Keratinocyte (primary cell): Measurements from ENCODE around the gene AGXT2. TPM values are rescaled to one million over a fixed set of nuclear protein-coding genes. Genes with fewer than 3 reads are reported as not detected.

Experiments
- DNase-seq: peaks from one replicate; pipeline ENCODE4 v3.0.0-alpha.2; 2011; ENCODE audit warnings: low read depth, missing footprints, low spot score
- FAIRE-seq: peaks from 2 replicates; lab custom pipeline; 2011; peaks lifted over from hg19 to GRCh38; lab: Jason Lieb, UNC
- H2AFZ ChIP-seq: 2 replicates; pipeline ENCODE4 v1.6.0; 2012; ENCODE audit warnings: low read length, control low read depth, inconsistent platforms; ENCODE audit not compliant: control insufficient read depth
- H3K27ac ChIP-seq: 2 replicates; pipeline ENCODE4 v1.5.1; 2011; ENCODE audit warnings: low read length; ENCODE audit not compliant: control insufficient read depth, insufficient read depth
- H3K27me3 ChIP-seq: 3 replicates; pipeline ENCODE4 v1.6.0; 2011; ENCODE audit warnings: low read length; ENCODE audit not compliant: control insufficient read depth, insufficient read depth; ENCODE audit errors: extremely low read depth
- H3K36me3 ChIP-seq, 2 experiments: 2 replicates in 1 of 2; 3 replicates in 1 of 2; pipeline ENCODE4 v1.5.1; 2011; ENCODE audit warnings: low read length in 2 of 2, mild to moderate bottlenecking in 1 of 2; ENCODE audit not compliant: control insufficient read depth in 2 of 2, insufficient read depth in 2 of 2; ENCODE audit errors: extremely low read depth in 1 of 2
- H3K4me1 ChIP-seq: 3 replicates; pipeline ENCODE4 v1.5.1; 2011; ENCODE audit warnings: low read length; ENCODE audit not compliant: control insufficient read depth, insufficient read depth; ENCODE audit errors: extremely low read depth
- H3K4me2 ChIP-seq: 3 replicates; pipeline ENCODE4 v1.6.0; 2011; ENCODE audit warnings: low read depth, low read length; ENCODE audit not compliant: control insufficient read depth, insufficient read depth; ENCODE audit errors: extremely low read depth
- H3K4me3 ChIP-seq, 3 experiments: fragments of 200-600 bp in 1 of 3; sonication (generic) in 1 of 3; 2 replicates in 2 of 3; 3 replicates in 1 of 3; pipeline ENCODE4 v1.5.1; 2011 to 2016; ENCODE audit warnings: low read length in 3 of 3, mild to moderate bottlenecking in 3 of 3, control low read depth in 2 of 3, inconsistent platforms in 1 of 3, low read depth in 1 of 3, mixed read lengths in 1 of 3, mixed run types in 1 of 3, moderate library complexity in 1 of 3; ENCODE audit not compliant: control insufficient read depth in 2 of 3, insufficient read depth in 2 of 3; ENCODE audit errors: extremely low read depth in 1 of 3
- H3K79me2 ChIP-seq: 2 replicates; pipeline ENCODE4 v1.6.0; 2012; ENCODE audit warnings: low read length; ENCODE audit not compliant: control insufficient read depth, insufficient read depth
- H3K9ac ChIP-seq: 3 replicates; pipeline ENCODE4 v1.6.0; 2011; ENCODE audit warnings: low read length; ENCODE audit not compliant: control insufficient read depth, insufficient read depth; ENCODE audit errors: extremely low read depth
- H3K9me1 ChIP-seq: 3 replicates; pipeline ENCODE4 v1.6.0; 2011; ENCODE audit warnings: low read length; ENCODE audit not compliant: control insufficient read depth, insufficient read depth; ENCODE audit errors: extremely low read depth
- H3K9me3 ChIP-seq: 2 replicates; pipeline ENCODE4 v1.5.1; 2012; ENCODE audit warnings: low read depth, low read length; ENCODE audit not compliant: control insufficient read depth
- H4K20me1 ChIP-seq: 3 replicates; pipeline ENCODE4 v1.6.0; 2011; ENCODE audit warnings: low read length; ENCODE audit not compliant: control insufficient read depth, insufficient read depth; ENCODE audit errors: extremely low read depth
- EZH2 ChIP-seq: IDR thresholded peaks from one replicate; pipeline ENCODE4 v1.6.1; 2012; ENCODE audit warnings: inconsistent platforms, mild to moderate bottlenecking, low read length, moderate library complexity
- dilution Hi-C: fragments of 300-500 bp; cut with MboI; formaldehyde crosslinking; loops from one replicate; pipeline ENCODE4 v1.7.0; 2020; ENCODE audit warnings: low sequenced_read_pairs; ENCODE audit not compliant: extremely low pct_ligation_motif_present
- polyA plus RNA-seq, 5 experiments: library from polyadenylated mRNA; depleted of rRNA in 3 of 5; stranded (reverse) in 3 of 5; stranded (forward) in 1 of 5; unstranded in 1 of 5; fragments of >200 nt; gene quantifications; 1 replicate in 1 of 5; 2 replicates in 3 of 5; 3 replicates in 1 of 5; pipeline versions ENCODE4 v1.2.1 to v1.2.3, GENCODE V29; 2011 to 2012; ENCODE audit warnings: missing spikeins in 2 of 5, low read depth in 1 of 5, low replicate concordance in 1 of 5
- TF ChIP-seq, protein P1 (sequence below), 3 experiments: IDR thresholded peaks in 1 of 3; conservative IDR thresholded peaks in 1 of 3; optimal IDR thresholded peaks in 1 of 3; 2 replicates in 2 of 3; 3 replicates in 1 of 3; pipeline versions ENCODE3 to v1.5.1; 2011; ENCODE audit warnings: low read length in 3 of 3, mild to moderate bottlenecking in 3 of 3, moderate library complexity in 2 of 3, control low read depth in 1 of 3, inconsistent platforms in 1 of 3; ENCODE audit not compliant: insufficient read depth in 2 of 3; ENCODE audit errors: extremely low read depth in 1 of 3

AGXT2 gene
- polyA plus RNA-seq, 1 donor (not counting 4 experiments of a cell fraction or from before 2014, with no cell fraction given) = not detected

DNA sequence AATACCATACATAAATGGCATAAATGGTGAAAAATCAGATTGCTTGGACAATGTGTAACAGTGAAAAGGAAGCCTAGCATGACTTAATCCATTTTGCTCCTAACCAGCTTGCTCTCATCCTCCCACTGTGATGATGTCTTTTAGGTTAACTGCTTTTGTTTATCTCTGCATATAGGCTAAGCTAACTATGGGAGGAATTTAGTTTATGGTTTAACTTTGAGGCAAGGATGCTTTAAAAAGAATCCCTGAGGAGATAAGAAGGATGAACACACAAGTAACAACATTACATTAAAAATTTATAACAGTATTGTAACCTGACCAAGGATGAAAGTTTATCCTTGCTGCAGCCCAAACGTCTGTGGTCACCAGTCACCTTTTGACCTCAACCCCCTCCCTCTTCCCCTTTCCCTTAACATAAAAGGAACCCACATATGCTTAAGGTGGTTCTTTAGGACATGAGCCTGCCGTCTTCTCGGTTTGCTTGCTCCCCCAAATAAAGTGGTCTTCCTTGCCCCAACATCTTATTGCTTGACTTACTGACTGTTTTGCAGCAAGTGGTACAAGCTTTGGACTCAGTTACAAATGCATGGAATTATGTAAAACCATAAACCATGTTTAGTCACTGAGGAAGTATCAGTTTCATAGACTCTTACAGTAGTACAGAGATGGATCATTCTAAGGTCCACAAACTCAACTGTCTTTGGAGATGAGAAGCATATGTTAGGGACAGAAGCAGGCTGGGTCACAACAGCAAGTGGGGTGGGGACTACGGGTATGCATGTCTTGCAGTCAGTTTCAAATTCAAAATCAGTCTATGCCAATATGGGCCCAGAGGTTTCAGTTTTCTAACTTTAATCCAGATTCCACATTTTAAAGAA is 31.3 kb downstream of the AGXT2 start:
- no peaks in the 10 kb centered on the region for H3K4me1 ChIP-seq
- no peaks in the 10 kb centered on the region for H3K9me1 ChIP-seq
- no peaks in the 10 kb centered on the region for H4K20me1 ChIP-seq
- no peak overlapping the region for H2AFZ ChIP-seq
- no peak for DNase-seq
- dilution Hi-C loops = no loop called here
- no peaks in the 10 kb centered on the region for H3K36me3 ChIP-seq
- TF ChIP-seq, protein P1, sequence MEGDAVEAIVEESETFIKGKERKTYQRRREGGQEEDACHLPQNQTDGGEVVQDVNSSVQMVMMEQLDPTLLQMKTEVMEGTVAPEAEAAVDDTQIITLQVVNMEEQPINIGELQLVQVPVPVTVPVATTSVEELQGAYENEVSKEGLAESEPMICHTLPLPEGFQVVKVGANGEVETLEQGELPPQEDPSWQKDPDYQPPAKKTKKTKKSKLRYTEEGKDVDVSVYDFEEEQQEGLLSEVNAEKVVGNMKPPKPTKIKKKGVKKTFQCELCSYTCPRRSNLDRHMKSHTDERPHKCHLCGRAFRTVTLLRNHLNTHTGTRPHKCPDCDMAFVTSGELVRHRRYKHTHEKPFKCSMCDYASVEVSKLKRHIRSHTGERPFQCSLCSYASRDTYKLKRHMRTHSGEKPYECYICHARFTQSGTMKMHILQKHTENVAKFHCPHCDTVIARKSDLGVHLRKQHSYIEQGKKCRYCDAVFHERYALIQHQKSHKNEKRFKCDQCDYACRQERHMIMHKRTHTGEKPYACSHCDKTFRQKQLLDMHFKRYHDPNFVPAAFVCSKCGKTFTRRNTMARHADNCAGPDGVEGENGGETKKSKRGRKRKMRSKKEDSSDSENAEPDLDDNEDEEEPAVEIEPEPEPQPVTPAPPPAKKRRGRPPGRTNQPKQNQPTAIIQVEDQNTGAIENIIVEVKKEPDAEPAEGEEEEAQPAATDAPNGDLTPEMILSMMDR (optimal IDR thresholded peaks at IDR 0.05 in 1 of 3, IDR thresholded peaks at IDR 0.05 in 1 of 3, conservative IDR thresholded peaks at IDR 0.05 in 1 of 3; ENCODE audit: extremely low read depth in 1 of 3, insufficient read depth in 2 of 3, low read length in 3 of 3) = no peak
- TF ChIP-seq EZH2 = no peak
- no peak overlapping the region for H3K4me3 ChIP-seq
- no peak for FAIRE-seq
- no peak overlapping the region for H3K4me2 ChIP-seq
- H3K27ac ChIP-seq = no peak overlapping the region
- H3K27me3 ChIP-seq = no peaks in the 10 kb centered on the region
- H3K9ac ChIP-seq = no peak overlapping the region
- no peaks in the 10 kb centered on the region for H3K79me2 ChIP-seq
- H3K9me3 ChIP-seq = no peaks in the 10 kb centered on the region

- Histone ChIP-seq H3K27me3 (no peaks in the 10 kb centered on the region), H3K9ac (no peak overlapping the region)
- no peak for FAIRE-seq
These were observed 32.7 kb downstream of the AGXT2 start for GRCh38 chr5:35015063-35015462.

More at GRCh38 chr5:35015063-35015462, 32.7 kb downstream of the AGXT2 start:
- H3K79me2 ChIP-seq = no peaks in the 10 kb centered on the region
- no peaks in the 10 kb centered on the region for H3K4me1 ChIP-seq
- H3K36me3 ChIP-seq = no peaks in the 10 kb centered on the region
- H3K4me3 ChIP-seq = no peak overlapping the region
- dilution Hi-C loops = no loop called here
- H2AFZ ChIP-seq = no peak overlapping the region
- no peak for DNase-seq
- no peaks in the 10 kb centered on the region for H3K9me1 ChIP-seq
- H3K27ac ChIP-seq = no peak overlapping the region
- H3K9me3 ChIP-seq = no peaks in the 10 kb centered on the region
- no peak for TF ChIP-seq EZH2
- TF ChIP-seq, protein P1 (optimal IDR thresholded peaks at IDR 0.05 in 1 of 3, IDR thresholded peaks at IDR 0.05 in 1 of 3, conservative IDR thresholded peaks at IDR 0.05 in 1 of 3; ENCODE audit: extremely low read depth in 1 of 3, insufficient read depth in 2 of 3, low read length in 3 of 3) = no peak
- H3K4me2 ChIP-seq = no peak overlapping the region
- H4K20me1 ChIP-seq = no peaks in the 10 kb centered on the region
